Right atrium auricular region (tissue), 2 donors: ENCODE results near the gene ALG6. TPM values are rescaled to one million over a fixed set of nuclear protein-coding genes. Genes with fewer than 3 reads are reported as not detected.

Source experiments
- DNase-seq: peaks from one replicate; pipeline ENCODE4 v3.0.0-alpha.2; 2019; ENCODE audit warnings: low spot score
- H3K27ac ChIP-seq, 2 donors: fragments of 200-600 bp; sonication (generic); 1 replicate in 1 of 2; 2 replicates in 1 of 2; pipeline ENCODE4 v1.5.1; 2016 to 2019
- H3K27me3 ChIP-seq, 2 donors: fragments of 200-600 bp; sonication (generic); one replicate each; pipeline versions ENCODE4 v1.5.1 to v1.6.0; 2017 to 2019
- H3K36me3 ChIP-seq: fragments of 200-600 bp; sonication (generic); one replicate; pipeline ENCODE4 v1.5.1; 2016
- H3K4me1 ChIP-seq, 2 donors: fragments of 200-600 bp; sonication (generic); one replicate each; pipeline versions ENCODE4 v1.5.1 to v1.6.0; 2017 to 2019
- H3K4me3 ChIP-seq, 2 donors: fragments of 200-600 bp; sonication (generic); 1 replicate in 1 of 2; 2 replicates in 1 of 2; pipeline ENCODE4 v1.5.1; 2017 to 2019; ENCODE audit warnings: mild to moderate bottlenecking in 1 of 2, moderate library complexity in 1 of 2
- H3K9me3 ChIP-seq, 2 donors: fragments of 200-600 bp; sonication (generic); one replicate each; pipeline ENCODE4 v1.5.1; 2019
- CTCF ChIP-seq, 2 donors: fragments of 200-600 bp; sonication (generic); IDR thresholded peaks; one replicate each; pipeline ENCODE4 v1.5.1; 2019; ENCODE audit warnings: antibody characterized with exemption in 2 of 2
- total RNA-seq, 2 donors: library from RNA; depleted of rRNA; stranded (reverse); fragments of >200 nt; gene quantifications; one replicate each; pipeline ENCODE4 v1.1.0, GENCODE V29; 2016

Gene ALG6
- total RNA-seq, 2 donors from 2014 or later = 4.1 to 4.7 TPM

DNA sequence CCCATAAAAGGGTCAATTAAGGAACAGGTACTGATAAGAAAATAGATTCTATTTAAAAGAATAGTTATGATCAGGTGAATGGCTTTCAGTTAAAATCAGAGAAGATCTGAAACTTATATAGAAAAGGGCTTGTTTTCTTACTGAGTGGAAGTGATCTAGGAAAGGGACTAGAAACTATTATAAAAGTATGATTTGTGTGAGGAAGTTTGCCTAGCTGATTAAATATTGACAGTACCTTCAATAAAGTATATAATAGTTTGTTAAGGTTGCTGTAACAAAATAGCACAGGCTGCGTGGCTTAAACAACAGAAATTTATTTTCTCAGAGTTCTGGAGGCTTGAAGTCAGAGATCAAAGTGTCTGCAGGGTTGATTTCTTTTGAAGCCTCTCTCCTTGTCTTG is 5.4 kb upstream of the ALG6 start:
- Histone ChIP-seq H3K27ac (no peak overlapping the region), H3K4me1 (no peaks in the 10 kb centered on the region), H3K9me3 (no peaks in the 10 kb centered on the region), H3K4me3 (no peak overlapping the region), H3K36me3 (no peaks in the 10 kb centered on the region), H3K27me3 (no peaks in the 10 kb centered on the region)
- TF ChIP-seq CTCF (IDR thresholded peaks at IDR 0.05) = no peak
- no peak for DNase-seq

- no peak for TF ChIP-seq CTCF (IDR thresholded peaks at IDR 0.05)
- Histone ChIP-seq H3K4me3 (no peak overlapping the region), H3K9me3 (no peaks in the 10 kb centered on the region), H3K27ac (no peak overlapping the region), H3K36me3 (no peaks in the 10 kb centered on the region), H3K4me1 (no peaks in the 10 kb centered on the region), H3K27me3 (no peaks in the 10 kb centered on the region)
- DNase-seq = no peak
These were observed 4.8 kb upstream of the ALG6 start for GRCh38 chr1:63362578-63362977.

DNA sequence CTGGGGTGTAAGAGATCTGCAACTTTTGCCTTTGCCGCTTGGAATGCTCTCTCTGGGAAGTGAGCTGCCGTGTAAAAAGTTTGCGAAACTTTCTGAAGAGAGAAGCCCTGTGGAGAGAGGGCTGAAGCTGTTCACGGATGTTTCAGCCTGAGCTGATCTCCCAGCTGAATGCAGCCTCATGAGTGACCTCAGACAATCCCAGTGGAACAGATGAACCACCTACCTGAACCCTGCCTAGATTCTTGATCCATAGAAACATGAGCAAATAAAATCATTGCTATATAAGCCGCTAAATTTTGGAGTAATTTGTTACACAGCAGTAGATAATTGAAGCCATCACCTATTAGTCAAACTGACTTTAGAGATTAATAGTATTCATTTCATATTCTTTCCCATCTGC is 4.4 kb upstream of the ALG6 start:
- Histone ChIP-seq H3K4me1 (peaks cover 0 to 1% of the 10 kb centered on the region in 2 donors), H3K4me3 (no peak overlapping the region), H3K36me3 (no peaks in the 10 kb centered on the region), H3K27me3 (no peaks in the 10 kb centered on the region), H3K27ac (no peak overlapping the region), H3K9me3 (no peaks in the 10 kb centered on the region)
- no peak for TF ChIP-seq CTCF (IDR thresholded peaks at IDR 0.05)
- DNase-seq = no peak

- Histone ChIP-seq H3K36me3 (peaks cover 9% of the 10 kb centered on the region), H3K9me3 (no peaks in the 10 kb centered on the region), H3K27ac (peak overlapping the region; percentile 81 to 84), H3K4me3 (peak overlapping the region; percentile 75 to 86), H3K4me1 (peaks cover 0 to 7% of the 10 kb centered on the region in 2 donors), H3K27me3 (no peaks in the 10 kb centered on the region)
- TF ChIP-seq CTCF (IDR thresholded peaks at IDR 0.05) = no peak
- no peak for DNase-seq
These were observed 566 bp upstream of the ALG6 start for GRCh38 chr1:63366908-63367214.

GRCh38 chr1:63368131-63368530 is 704 bp downstream of the ALG6 start:
- no peak for DNase-seq
- Histone ChIP-seq H3K4me1 (peaks cover 0 to 7% of the 10 kb centered on the region in 2 donors), H3K4me3 (peak overlapping the region; percentile 75 to 86), H3K9me3 (no peaks in the 10 kb centered on the region), H3K27me3 (no peaks in the 10 kb centered on the region), H3K27ac (peak overlapping the region; percentile 81 to 84), H3K36me3 (peaks cover 9% of the 10 kb centered on the region)
- TF ChIP-seq CTCF (IDR thresholded peaks at IDR 0.05) = no peak

- no peak for TF ChIP-seq CTCF (IDR thresholded peaks at IDR 0.05)
- Histone ChIP-seq H3K36me3 (no peaks in the 10 kb centered on the region), H3K4me1 (no peaks in the 10 kb centered on the region), H3K27me3 (no peaks in the 10 kb centered on the region), H3K4me3 (no peak overlapping the region), H3K9me3 (no peaks in the 10 kb centered on the region), H3K27ac (no peak overlapping the region)
- DNase-seq = no peak
These were observed 12.2 kb downstream of the ALG6 start for GRCh38 chr1:63379583-63379982.
